HFF-Myc (cell line): ENCODE measurements around the gene F2RL2.
"Not testable (repeated sequence)": the region's sequence is repeated elsewhere in the genome, so short reads cannot be mapped to it uniquely, and the experiment has no call there.

Experiments
- DNase-seq: peaks from one replicate; pipeline ENCODE4 v3.0.0-alpha.2; 2011; ENCODE audit warnings: low read depth; ENCODE audit errors: extremely low read depth
- H3K4me3 ChIP-seq: replicated peaks from 2 replicates; pipeline ENCODE4 v1.5.1; 2011; ENCODE audit warnings: low read depth, mild to moderate bottlenecking, control low read depth, low read length
- TF ChIP-seq, protein P1 (sequence below): IDR thresholded peaks from 2 replicates; pipeline ENCODE4 v1.5.1; 2012; ENCODE audit warnings: mild to moderate bottlenecking, low read depth, low read length, control low read depth; ENCODE audit errors: missing control alignments

The F2RL2 gene

DNA sequence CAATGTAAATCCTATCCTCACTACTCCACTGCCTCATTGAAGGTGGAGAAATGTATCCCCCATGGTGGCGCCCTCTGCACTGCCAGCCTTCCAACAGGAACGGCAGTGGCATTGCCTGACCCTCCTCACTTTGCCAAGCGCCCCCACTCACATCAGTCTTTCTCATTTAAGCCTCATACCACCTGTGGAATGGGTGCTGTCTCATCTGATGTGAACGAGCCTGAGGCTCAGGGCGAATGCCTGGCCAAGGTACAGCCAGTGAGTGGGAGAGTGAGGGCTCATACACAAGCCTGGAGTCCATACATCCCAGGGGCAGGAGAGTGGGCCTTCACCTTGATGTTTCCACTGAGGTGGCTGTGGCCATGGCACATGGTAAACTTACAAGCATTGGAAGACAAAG, 10.3 kb downstream of the F2RL2 start:
- no peak for DNase-seq
- H3K4me3 ChIP-seq, result no peak overlapping the region
- TF ChIP-seq, protein P1, sequence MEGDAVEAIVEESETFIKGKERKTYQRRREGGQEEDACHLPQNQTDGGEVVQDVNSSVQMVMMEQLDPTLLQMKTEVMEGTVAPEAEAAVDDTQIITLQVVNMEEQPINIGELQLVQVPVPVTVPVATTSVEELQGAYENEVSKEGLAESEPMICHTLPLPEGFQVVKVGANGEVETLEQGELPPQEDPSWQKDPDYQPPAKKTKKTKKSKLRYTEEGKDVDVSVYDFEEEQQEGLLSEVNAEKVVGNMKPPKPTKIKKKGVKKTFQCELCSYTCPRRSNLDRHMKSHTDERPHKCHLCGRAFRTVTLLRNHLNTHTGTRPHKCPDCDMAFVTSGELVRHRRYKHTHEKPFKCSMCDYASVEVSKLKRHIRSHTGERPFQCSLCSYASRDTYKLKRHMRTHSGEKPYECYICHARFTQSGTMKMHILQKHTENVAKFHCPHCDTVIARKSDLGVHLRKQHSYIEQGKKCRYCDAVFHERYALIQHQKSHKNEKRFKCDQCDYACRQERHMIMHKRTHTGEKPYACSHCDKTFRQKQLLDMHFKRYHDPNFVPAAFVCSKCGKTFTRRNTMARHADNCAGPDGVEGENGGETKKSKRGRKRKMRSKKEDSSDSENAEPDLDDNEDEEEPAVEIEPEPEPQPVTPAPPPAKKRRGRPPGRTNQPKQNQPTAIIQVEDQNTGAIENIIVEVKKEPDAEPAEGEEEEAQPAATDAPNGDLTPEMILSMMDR, result no peak

- no peak for DNase-seq
- TF ChIP-seq, protein P1, result no peak
- H3K4me3 ChIP-seq, result no peak overlapping the region
Measured at GRCh38 chr5:76610196-76610595, 13.0 kb downstream of the F2RL2 start.

- DNase-seq, result no peak
- TF ChIP-seq, protein P1, result no peak
- no peak overlapping the region for H3K4me3 ChIP-seq
Measured at GRCh38 chr5:76608833-76609232, 14.4 kb downstream of the F2RL2 start.

DNA sequence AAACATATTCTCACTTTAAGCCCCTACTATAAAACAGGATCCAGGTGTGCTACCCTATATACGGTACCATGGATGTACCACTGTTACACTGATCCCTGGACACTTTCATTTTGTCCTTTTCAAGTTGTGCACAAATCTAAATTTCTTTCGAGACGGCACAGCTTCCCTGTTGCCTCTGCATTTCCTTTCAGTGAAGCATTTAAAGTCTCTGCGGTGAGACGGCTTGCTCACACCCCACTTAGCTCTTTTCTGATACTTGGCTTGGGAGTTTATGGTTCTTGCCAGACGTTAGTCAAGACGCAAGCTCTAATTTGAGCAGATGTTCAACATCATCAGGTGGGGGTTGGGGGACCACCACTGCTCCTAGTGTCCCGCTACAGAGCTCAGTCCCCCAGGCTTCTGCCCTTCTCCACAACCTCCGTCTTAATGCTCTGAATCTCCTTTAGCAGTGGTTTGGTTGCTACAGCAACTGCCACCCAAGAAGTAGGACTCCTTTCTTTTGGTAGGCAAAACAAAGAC, 15.8 kb downstream of the F2RL2 start:
- TF ChIP-seq, protein P1, result no peak
- DNase-seq, result no peak
- no peak overlapping the region for H3K4me3 ChIP-seq

DNA sequence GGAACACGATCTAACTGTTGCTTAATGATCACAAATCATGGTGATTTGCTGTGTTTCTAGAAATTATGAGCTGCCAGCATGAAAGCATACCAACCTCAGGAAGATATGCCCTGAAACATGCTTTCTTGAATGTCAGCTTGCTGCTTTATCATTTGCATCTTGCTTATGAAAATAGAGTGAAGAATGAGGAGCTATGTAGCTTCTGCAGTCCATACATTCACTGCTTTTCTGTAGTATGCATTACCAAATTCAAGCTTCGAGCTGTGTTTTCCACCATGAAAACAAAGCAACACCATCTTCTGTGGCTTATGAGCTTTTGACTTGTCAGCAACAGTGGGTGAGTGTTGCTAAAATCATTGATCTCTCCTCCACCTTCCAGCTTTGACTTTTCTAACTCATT, 16.5 kb downstream of the F2RL2 start:
- no peak overlapping the region for H3K4me3 ChIP-seq
- TF ChIP-seq, protein P1, result no peak
- DNase-seq, result no peak

DNA sequence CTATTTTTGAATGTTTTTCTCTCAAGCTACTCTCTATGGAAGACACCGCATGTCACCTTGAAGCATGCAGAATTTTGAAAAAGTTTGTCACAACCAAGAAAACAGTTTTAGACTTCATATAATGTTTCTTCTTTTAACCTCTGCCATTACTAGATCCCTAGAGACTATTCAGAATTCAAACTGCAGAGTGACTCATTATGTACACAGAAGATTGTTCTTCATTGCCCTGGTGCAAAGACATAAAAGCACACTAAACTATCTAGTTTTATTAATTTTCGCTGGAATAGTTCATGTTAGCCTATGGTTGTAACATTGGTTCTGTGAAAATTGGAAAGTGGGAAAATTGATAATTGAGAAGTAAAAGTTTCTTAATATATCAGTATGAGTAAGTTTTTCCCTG, 18.4 kb downstream of the F2RL2 start:
- DNase-seq, result no peak
- TF ChIP-seq, protein P1, result no peak
- no peak overlapping the region for H3K4me3 ChIP-seq

- not testable (repeated sequence) for DNase-seq, H3K4me3 ChIP-seq
Measured at GRCh38 chr5:76603991-76604390, 19.2 kb downstream of the F2RL2 start.
